ENCODE results near the gene RINL.

Gene RINL

DNA sequence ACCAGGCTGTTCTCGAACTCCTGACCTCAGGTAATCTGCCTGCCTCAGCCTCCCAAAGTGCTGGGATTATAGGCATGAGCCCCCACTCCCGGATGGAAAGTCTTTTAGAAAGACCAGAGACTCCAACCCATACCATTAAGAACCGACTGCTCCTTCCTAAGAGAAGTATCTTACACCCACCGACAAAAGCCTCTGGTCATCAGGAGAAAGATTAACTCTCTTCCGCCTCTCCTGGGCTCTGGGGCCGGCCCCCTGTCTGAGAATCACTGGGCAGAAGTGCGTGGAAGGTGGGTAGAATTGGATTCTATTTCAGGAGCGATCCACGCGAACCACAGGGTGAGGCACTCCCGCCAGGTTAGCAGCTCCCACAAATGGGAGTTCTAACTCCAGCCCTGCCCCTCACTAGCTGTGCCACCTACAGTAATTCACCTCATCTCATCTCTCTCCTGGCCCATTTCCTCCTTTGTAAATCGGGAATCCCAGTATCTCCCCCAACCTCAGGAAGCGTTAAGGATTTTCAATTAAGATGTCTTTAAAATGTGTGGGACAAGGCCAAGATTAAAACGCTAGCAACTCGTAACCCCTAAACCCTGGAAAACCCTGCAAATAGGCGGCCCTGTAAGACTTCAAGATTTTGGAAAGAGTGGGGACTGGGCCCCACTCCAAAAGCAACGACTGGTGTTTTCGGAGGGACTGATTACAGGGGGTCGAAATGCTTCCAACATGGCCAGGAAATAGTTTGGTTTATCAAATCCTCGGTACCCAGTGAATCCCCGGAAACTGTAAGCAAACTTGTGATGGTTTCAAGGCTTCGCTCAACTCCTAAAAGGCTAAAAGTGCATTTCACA, 29.6 kb downstream of the RINL start:
- no peak for DNase-seq

DNA sequence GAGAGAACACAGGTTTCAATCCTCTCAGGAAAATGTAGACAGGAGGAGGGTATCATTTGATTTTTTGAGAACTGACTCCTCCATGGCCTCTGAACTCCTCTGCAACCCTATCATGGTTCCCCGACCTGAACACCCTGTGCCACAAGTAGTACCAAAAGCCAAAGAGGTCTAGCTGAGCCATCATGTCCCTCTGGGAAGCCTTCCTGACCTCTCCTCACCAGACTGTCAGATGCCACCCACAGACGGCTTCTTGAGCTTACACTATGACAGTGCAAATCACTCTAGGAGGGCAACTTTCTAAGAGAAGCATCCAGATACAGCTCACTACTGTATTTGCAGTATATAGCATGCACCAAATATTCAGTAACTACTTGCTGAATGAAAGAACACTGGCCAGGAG, 32.0 kb downstream of the RINL start:
- no peak for DNase-seq

DNA sequence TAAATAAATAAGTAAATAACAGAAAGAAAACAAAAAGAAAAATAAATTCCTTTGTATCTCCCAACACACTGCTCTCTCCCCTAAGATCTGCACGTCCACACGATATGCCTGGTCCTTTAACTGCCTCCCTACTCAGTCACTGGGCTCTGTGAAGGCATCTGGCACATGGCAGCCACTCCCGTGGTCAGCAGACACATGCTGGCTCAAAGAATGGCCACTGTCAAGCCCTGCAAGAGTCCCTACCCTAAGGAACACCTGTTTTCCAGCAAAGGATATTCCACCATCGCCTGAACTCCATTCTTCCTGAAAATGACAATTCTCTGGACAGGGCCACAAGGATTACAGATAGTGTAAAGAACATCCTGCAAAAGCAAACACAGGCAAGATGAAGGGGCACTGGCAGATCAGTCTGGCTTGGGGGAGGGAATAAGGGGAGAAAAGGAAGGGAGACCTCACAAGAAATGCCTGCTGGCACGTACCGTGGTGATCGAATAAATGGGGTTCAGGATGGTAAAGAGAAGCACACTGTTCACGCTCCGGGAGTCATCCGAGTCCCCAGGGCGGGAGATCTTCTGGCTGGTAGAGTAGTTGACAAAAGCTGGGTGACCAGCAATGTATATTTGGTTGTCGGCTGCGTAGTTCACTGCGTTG, 32.6 kb downstream of the RINL start:
- no peak for DNase-seq

DNA sequence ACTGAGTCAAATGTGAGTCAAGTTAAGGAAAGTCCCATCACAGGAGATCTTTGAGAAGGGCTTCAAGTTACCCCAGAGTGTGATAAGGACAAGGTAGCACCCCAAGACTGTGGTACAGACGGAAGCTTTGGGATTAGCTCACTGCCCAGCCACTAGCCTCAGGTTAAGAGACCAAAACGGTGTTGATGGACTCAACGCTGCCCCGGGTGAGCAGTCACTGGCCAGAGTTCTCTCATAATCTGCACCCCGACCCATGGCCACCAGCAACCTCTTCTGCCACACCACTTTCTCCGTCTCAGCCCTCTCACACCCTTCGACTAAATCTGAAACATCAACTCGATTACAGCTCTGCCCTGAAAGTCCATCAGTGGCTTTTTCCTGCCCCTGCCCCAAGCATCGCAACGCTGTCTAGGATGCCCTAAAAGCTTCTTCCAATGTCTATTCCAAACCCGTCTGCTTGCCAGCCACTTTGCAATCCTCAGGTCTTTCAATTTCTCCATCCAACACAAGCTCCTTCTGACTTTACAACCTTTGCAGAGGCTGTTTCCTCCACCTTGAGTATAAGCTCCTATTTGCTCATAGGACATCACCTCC, 33.9 kb downstream of the RINL start:
- DNase-seq: no peak

DNA sequence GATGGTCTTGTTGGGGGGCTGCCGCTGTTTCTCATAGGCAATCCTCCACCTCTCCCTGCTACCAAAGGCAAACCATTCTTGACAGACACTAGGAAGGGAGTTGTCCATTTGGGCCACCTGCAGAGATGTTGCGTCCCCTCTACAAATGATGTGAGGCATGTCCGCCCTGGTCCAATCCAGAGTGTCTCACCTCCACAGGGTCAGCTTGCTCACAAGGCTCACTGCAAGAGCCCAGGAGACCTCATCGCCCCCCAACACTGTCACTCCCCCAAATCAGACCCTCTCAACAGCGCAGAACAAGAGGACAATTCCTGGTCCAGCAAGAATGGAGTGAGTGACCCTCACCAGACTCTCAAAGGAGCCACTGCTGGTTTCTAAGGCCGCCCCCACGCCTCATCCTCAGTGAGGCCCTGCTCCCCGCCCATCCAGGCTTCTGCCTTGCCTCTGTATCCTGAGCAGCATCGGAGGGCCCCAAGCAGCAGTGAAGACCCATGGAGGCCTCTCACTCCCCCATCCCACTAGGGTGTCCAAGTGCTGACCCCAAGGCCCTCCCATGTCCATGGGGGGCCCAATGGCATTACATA, 34.8 kb downstream of the RINL start:
- DNase-seq: no peak

DNA sequence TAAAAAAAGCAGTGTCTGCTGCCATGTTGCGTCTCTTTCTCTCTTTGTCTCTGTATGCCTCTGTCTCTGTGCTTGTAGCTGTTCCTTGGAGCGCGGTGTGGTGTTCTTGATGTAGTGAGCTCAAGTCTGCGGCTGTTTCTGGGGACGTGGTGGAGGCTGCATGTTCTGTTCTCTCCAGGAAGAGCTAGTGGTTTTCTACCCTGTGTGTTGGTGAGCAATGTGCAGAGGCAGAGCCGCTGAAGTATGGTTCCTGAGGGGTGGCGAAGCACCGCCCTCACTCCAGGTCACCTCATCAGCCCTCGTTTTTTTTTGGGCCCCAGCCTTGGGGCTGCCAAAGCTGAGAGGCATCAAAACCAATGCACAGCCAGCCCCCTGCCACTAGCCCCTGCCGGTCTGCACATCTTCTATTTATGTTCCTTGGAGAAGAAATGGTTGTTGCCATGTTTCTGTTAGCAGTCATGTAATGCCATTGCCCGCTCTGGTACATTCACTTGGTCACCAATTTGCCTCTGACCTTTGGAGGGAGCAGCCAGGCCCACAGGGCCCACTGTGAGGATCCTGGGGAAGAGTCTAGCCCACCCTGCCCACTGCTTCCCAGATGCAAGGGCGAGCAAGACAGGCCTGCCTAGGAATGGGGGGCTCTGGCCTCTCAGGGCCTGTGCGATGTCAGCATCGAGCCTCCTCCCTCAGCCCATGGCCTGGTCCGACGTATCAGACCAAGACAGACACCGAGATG, 35.5 kb downstream of the RINL start:
- DNase-seq: peak; percentile 20

DNA sequence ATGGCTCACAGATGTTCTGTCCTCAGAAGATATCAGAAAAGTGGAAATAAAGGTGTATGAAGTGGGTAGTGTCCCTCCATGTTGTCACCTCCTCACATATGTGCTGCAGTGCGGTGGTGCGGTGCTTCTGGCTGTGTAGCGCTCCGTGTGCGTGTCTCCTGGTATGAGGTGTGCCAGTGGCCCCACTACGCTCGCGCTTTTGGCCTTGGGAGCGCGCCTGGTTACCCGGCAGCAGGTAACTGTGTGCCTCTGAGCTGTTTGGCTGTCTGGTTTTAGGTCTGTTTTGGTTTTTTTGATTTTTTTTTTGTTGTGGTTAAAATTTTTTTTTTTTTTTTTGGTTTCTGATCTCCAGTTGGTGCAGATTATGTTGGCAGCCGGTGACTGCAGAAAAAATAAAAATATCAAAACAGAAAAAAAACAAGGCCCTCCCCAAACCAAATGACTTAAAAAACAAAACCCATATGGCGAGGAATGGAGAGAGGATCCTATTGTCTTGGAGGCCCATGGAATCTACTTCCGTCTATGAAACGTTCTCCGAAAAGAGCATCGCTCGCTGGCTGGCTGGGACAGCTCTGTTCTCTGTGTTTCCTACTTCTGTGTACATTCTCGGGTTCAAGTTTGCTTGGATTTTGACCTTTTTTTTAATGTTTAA, 36.2 kb downstream of the RINL start:
- peak; percentile 30 for DNase-seq

DNA sequence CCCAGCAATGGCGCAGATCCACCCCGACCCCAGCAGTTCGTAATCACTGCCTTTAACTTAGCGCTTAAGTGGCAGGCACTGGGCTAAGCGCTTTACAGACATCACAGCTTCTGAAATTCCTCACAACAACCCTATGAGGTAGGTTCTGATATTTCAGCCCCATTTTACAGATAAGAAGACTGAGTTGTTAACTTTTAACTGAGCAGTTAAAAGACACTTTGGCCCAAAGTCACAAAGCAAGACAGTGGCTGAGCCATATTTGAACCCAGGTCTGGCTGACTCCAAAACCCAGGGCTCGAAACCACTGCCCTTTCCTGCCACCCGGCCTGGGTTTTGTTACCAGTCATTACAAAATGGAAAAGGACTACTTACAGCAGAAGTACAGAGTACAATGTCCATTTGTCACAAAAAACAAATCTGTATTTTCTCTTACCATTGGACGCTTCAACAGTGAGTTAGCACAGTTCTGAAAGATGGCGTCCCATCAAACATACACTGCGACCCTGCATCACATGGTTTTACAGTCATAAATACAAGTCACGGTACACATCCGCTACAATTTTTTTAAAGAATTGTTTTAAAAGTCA, 36.8 kb downstream of the RINL start:
- DNase-seq: no peak

DNA sequence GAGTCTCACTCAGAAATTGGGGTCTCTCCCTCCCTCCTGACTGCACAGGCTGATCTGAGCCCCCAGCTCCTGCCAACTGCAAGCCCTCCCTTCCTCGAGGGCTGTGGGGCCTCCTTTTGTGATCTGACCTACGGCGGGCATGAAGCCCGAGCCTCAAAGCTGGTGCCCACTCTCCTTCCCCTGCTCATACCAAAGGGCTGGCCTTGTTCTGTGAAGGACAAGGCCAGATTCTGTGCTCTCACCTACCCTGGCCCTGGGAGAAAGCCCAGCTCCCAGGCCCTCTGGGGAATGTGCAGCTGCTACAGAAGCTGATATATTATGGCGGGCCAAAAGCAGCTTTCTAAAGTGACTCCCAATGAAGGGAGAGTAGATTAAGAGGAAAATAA, 37.5 kb downstream of the RINL start:
- DNase-seq: no peak

DNA sequence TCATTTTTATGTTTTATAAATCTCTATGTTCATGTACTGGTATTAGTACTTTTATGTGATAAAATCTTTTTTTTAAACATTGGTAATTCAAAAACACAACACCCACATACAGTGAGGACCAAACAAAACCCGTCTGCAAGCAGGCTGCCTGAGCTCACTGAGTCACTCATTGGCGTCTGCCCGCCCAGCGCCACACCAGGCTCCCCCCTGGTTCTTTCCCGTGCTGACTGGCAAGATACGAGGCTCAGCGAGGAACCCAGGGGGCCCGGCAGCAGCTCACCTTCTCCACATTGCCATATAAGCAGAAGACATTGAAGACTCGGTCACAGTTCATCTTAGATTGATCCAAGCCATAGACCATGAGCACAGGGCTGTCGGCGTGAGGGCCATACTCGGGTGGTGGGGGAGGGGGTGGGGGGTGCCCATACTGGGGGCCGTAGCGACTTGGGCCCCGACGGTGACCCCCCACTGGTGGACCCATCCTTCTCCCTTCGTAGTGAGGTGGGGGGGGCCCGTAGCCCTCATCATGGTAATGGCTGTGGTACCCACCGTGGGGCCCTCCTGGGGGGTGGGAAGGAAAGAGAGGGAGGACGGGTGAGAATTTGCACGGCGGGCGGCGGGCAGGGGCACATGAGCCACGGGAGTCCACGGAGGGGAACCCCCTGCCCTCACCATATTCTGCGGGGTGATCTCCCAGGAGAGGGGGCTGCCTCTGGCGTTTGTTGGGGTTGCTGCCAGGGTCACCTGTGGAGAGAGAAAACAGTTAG, 38.1 kb downstream of the RINL start:
- DNase-seq: no peak

DNA sequence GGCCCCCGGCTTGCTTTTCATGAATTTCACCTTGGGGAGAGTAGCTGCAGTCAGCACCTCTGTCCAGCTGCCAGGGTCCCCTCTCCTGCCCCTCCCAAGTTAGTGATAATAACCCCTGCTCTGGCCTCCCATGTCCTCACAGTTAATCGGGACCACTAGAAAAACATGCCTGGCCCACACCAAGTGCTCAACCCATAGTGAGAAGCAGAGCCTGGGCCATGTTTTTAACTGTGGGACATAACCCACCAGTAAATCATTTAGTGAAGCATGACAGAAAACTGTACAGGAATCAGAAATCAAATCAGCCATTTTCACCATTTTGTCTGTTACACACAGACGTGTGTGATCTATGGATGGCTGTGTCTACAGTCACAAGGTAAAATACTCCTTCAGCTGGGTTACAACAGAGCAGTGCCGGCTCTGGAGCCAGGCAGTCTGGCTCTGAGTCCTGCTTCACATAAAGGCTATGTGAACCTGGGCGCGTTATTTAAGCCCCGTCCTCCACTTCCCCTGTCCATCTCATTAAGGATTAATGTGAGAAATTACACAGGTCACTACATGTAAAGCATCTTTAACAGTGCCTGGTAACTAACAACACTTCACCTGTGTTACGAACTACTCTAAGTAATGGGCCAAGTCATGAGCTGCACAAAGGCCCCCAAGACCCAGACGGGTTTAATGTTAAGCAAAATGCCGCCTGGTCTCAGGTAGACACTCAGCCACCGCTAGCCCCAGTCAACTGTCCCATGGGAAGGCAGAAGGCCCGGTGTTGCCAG, 38.9 kb downstream of the RINL start:
- DNase-seq: no peak

DNA sequence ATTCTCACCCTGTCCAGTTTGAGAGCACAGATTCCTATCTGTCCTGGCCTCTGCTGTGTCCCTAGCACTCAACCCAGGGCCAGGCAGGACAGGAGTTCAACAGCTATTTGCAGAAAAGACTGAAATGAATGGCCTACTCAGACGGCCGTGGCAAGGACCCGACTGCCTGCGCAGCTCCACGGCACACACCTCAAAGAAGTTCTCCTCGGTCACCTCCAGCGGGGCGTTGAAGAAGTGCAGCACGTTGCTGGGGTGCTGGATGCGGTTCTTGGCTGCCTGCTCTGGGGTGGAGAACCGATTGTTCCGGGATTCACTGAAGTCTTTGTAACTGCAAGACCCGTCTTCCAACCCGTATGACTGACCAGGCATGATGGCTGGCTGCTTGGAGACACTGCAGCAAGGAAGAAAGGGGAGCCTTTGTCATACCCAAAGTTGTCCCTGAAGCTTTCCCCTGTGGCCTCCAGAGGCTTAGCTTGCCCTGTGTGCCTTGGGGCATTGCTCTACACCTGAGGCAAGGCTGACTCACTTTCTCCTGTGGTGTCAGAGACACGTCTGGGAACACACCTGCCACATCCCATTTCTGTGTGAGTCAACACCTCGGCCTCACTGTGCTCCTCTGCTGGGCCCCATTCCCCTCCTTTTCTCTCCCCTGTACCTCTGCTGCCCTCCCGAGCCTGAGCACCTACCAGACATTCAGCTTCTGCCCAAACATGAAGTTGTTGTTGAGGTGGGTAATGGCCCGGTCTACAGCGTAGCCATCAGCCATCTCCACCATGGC, 39.7 kb downstream of the RINL start:
- no peak for DNase-seq

DNA sequence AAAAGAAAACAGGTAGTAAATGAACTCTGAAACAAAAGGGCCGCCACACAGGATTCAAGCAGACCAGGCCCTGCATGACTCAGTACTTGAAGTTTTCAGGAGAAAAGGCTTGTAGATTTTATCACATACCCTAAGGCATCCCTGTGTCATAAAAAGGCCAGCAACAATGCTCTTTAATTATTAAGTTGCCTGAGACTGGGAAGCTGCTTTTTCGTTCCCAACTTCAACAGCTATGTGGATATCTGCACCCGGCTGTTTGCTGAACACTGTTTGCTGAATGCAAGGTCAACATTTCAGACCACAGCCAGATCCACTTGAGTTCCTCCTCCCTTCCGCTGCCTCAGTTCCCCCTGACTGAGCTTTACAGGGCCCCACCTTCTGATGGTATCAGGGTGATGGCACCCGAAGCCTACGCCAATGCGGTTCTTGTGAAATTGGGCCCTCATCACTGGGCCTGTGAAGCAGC, 40.4 kb downstream of the RINL start:
- DNase-seq: no peak

DNA sequence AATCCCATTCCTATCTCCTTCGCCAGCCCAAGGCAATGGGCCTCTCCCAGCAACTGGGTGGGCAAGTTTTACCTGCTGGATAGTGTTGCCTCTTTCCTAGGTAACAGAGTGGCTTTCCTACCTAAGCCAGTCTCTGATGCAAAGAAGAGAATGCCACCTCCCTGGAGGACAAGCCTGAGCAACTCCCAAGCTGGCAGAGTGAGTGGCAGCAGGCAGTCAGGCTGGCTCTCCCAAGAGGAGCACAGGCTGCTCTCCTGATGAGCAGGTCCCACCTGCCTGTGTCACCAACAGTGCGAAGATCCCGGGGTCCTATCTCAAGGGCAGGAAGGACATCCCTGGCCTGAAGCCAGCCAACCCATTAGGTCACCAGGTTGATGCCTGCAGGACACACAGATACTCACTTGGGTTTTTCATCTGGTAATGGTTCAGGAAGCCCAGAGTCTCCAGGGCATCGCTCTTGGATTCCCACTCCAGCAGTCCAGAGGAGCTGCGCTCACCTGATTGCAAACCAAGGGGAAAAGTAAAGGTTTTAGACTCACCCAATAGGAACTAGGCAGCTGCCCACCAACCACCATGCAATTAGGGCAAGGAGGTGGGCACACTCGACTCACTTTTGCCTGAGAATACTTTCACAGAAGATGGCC, 41.0 kb downstream of the RINL start:
- DNase-seq: no peak

DNA sequence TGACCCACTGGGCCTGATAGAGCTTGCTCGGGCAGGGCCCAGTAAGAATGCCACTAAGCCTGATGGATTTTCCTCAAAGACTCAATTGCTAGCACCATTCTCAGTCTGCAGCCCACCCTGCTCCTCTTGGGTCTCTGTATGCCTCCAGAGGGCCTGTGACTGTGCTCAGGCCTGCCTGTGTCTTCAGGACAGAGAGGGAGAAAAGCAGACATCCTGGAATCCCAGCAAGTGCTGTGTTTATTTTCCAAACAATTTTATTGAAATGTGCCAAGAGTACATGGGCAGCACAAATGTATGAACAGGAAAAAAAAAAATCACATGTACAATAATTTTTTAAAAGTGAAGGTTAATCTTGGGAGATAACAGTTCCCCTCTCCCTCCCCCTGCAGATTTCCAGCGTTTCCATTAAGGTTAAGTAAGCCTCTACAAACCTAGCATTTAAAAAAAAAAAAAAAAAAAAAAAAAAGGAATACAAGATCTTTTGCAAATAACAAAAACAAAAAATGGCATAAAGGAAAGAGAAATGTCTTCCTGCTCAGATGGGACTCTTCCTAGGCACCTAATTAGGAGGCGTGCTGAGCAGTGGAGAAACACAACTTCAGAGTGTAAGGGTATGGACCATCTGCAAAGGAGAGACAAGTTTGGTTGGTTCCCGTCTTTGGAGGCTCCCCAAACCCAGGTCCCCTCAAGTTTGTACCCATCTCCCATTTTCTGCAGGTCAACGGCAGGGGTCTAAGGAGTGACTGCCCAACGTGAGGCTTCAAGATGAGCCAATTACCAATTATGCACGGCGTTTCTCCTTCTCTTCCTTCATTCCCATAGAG, 41.7 kb downstream of the RINL start:
- no peak for DNase-seq

DNA sequence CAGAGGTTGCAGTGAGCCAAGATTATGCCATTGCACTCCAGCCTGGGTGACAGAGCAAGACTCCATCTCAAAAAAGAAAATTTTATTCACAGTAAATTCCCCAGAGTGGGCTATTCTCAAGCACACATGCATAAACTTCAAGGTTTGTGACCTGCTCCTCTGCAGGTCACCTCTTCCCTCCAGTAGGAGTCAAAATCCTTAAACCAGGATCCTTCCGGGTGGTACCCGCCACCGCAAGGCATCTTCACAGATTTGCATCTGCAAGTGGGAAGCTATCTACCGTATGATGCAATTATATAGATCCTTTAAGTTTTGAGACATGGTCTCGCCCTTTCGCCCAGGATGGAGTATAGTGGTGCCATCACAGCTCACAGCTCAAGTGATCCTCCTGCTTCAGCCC, 43.5 kb downstream of the RINL start:
- no peak for DNase-seq

DNA sequence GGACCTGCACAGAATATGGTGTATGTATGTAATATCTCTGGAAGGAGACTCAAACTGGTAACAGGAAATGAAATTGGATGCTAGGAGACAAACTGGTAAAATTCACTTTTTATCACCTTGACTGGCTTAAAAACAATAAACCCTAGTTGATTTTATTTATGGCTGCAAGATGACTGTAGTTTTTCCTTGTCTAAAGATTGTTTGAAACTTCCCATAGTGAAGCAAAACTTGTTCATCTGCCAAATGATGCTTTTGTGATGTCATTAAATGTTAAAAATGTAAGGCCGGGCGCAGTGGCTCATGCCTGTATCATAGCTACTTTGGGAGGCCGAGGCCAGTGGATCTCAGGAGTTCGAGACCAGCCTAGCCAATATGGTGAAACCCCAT, 44.0 kb downstream of the RINL start:
- DNase-seq: no peak

DNA sequence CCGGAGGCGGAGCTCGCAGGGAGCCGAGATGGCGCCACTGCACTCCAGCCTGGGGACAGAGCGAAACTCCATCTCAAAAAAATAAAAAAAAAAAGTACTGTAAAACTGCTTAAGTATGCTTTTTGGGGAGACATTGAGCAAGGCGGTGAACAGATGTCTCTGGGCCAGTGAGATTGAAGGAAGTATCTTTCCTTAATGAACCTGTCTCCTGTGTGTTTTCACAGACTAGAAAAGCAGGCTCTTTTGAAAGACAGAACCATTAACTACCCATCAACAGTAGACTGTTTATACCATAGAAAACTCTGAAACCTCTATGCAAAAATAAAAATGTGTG, 45.0 kb downstream of the RINL start:
- DNase-seq: no peak

All from effector CD8-positive, alpha-beta T cell (primary cell).